Neural progenitor cell (in vitro differentiated cells): ENCODE results near the gene GSAP. TPM values are rescaled to one million over a fixed set of nuclear protein-coding genes. Genes with fewer than 3 reads are reported as not detected.

Experiments
- DNase-seq: peaks from one replicate; pipeline ENCODE4 v3.0.0-alpha.2; 2016; ENCODE audit warnings: low spot score
- H2AFZ ChIP-seq: fragments of 200-600 bp; sonication (generic); replicated peaks from 2 replicates; pipeline ENCODE4 v1.6.1; 2016; ENCODE audit warnings: antibody characterized with exemption
- H3F3A ChIP-seq: fragments of 200-600 bp; sonication (generic); 2 replicates; pipeline ENCODE4 v1.6.1; 2016; ENCODE audit warnings: antibody characterized with exemption, low read depth
- H3K27ac ChIP-seq: fragments of 200-600 bp; sonication (generic); 2 replicates; pipeline ENCODE4 v1.5.1; 2016; ENCODE audit warnings: mild to moderate bottlenecking
- H3K27me3 ChIP-seq: fragments of 200-600 bp; sonication (generic); 2 replicates; pipeline ENCODE4 v1.6.1; 2016; ENCODE audit warnings: mild to moderate bottlenecking, moderate library complexity
- H3K36me3 ChIP-seq: fragments of 200-600 bp; sonication (generic); 2 replicates; pipeline ENCODE4 v1.5.1; 2016
- H3K4me1 ChIP-seq: fragments of 200-600 bp; sonication (generic); 2 replicates; pipeline ENCODE4 v1.6.1; 2016; ENCODE audit warnings: mixed run types
- H3K4me2 ChIP-seq: fragments of 200-600 bp; sonication (generic); 2 replicates; pipeline ENCODE4 v1.6.1; 2016
- H3K4me3 ChIP-seq: fragments of 200-600 bp; sonication (generic); 2 replicates; pipeline ENCODE4 v1.5.1; 2016
- H3K79me2 ChIP-seq: fragments of 200-600 bp; sonication (generic); 2 replicates; pipeline ENCODE4 v1.6.1; 2016; ENCODE audit warnings: low read depth
- H3K9ac ChIP-seq: fragments of 200-600 bp; sonication (generic); 2 replicates; pipeline ENCODE4 v1.6.1; 2016
- H3K9me3 ChIP-seq: fragments of 200-600 bp; sonication (generic); 2 replicates; pipeline ENCODE4 v1.5.1; 2016; ENCODE audit warnings: low read depth
- H4K20me1 ChIP-seq: fragments of 200-600 bp; sonication (generic); 2 replicates; pipeline ENCODE4 v1.6.1; 2016; ENCODE audit warnings: low read depth
- H3K27ac Mint-ChIP-seq: 3 replicates; pipeline ENCODE4 v1.8.0; 2021; ENCODE audit warnings: mixed read lengths
- H3K27me3 Mint-ChIP-seq: 2 replicates; pipeline ENCODE4 v1.8.0; 2022; ENCODE audit warnings: low read depth, mild to moderate bottlenecking, inconsistent platforms, moderate library complexity, mixed read lengths; ENCODE audit not compliant: insufficient read depth
- H3K36me3 Mint-ChIP-seq: 3 replicates; pipeline ENCODE4 v1.8.0; 2021; ENCODE audit warnings: mixed read lengths
- H3K4me1 Mint-ChIP-seq: 3 replicates; pipeline ENCODE4 v1.8.0; 2021; ENCODE audit warnings: mixed read lengths
- H3K4me3 Mint-ChIP-seq: 3 replicates; pipeline ENCODE4 v1.8.0; 2021; ENCODE audit warnings: mild to moderate bottlenecking, moderate library complexity, mixed read lengths
- H3K9me3 Mint-ChIP-seq: 3 replicates; pipeline ENCODE4 v1.8.0; 2020; ENCODE audit warnings: mixed read lengths
- EZH2 ChIP-seq: fragments of 200-600 bp; sonication (generic); IDR thresholded peaks from 2 replicates; pipeline ENCODE4 v1.6.1; 2017; ENCODE audit warnings: antibody characterized with exemption, mild to moderate bottlenecking, moderate library complexity
- EZH2phosphoT487 ChIP-seq: fragments of 200-600 bp; sonication (generic); IDR thresholded peaks from 2 replicates; pipeline ENCODE4 v1.6.1; 2017; ENCODE audit warnings: antibody characterized with exemption
- total RNA-seq: library from RNA; depleted of rRNA; stranded (reverse); fragments of >200 nt; gene quantifications from 2 replicates; pipeline ENCODE4 v1.2.3, GENCODE V29; 2015; ENCODE audit warnings: low replicate concordance
- TF ChIP-seq, protein P1 (sequence below): fragments of 200-600 bp; sonication (generic); IDR thresholded peaks from 2 replicates; pipeline ENCODE4 v1.5.1; 2017; ENCODE audit warnings: antibody characterized with exemption, mild to moderate bottlenecking

GSAP gene
- total RNA-seq, 1 donor from 2014 or later, result 2.6 TPM

DNA sequence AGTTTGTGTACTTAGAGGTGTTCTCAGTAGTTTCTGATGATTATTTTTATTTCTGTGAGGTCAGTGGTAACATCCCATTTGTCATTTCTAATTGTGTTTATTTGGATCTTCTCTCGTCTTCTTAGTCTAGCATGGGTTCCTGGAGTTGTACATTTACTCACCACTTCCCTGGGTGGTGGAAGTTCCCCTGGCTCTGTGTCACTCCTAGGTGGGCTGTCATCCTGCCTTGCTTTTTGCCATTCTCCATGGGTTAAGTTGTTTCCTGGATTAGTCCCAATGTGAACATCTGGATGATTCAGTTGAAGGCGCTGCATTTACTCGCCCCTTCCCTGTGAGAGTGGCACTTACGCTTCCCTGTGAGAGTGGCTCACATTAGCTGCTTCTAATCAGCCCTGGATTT lies 48.2 kb downstream of the GSAP start:
- H4K20me1 ChIP-seq, result no peaks in the 10 kb centered on the region
- H3K4me3 Mint-ChIP-seq, result no peak overlapping the region

DNA sequence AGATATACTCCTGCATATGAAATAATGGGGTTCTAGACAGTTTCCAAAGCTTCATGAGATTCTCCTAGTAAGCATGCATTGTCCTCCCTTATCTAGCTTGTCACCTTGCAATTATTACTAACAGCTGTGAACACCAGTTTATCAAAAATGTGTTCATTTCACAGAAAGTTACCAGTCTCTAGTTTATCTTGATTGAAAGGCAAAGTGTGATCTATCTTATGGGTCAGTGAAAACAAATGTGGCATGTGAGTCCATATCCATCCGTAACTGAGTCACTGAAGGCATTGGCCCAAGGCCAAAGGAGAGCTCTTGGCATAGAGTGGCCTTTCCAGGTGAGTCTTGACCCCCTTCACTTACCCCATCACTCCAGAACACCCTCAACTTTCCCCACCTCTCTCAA lies 53.2 kb downstream of the GSAP start:
- Histone ChIP-seq H4K20me1 (no peaks in the 10 kb centered on the region), H3K4me3 (no peak overlapping the region), H3K4me1 (no peaks in the 10 kb centered on the region), H3K4me2 (no peak overlapping the region), H3K79me2 (no peaks in the 10 kb centered on the region), H3K36me3 (no peaks in the 10 kb centered on the region), H2AFZ (no peak overlapping the region), H3F3A (no peaks in the 10 kb centered on the region), H3K27me3 (no peaks in the 10 kb centered on the region), H3K27ac (no peak overlapping the region), H3K9ac (no peak overlapping the region), H3K9me3 (no peaks in the 10 kb centered on the region)
- DNase-seq, result no peak
- no peaks in the 10 kb centered on the region for H3K4me1 Mint-ChIP-seq
- no peak for TF ChIP-seq EZH2phosphoT487
- TF ChIP-seq EZH2, result no peak
- TF ChIP-seq, protein P1, sequence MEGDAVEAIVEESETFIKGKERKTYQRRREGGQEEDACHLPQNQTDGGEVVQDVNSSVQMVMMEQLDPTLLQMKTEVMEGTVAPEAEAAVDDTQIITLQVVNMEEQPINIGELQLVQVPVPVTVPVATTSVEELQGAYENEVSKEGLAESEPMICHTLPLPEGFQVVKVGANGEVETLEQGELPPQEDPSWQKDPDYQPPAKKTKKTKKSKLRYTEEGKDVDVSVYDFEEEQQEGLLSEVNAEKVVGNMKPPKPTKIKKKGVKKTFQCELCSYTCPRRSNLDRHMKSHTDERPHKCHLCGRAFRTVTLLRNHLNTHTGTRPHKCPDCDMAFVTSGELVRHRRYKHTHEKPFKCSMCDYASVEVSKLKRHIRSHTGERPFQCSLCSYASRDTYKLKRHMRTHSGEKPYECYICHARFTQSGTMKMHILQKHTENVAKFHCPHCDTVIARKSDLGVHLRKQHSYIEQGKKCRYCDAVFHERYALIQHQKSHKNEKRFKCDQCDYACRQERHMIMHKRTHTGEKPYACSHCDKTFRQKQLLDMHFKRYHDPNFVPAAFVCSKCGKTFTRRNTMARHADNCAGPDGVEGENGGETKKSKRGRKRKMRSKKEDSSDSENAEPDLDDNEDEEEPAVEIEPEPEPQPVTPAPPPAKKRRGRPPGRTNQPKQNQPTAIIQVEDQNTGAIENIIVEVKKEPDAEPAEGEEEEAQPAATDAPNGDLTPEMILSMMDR, result no peak
- no peaks in the 10 kb centered on the region for H3K27me3 Mint-ChIP-seq
- peaks cover 4% of the 10 kb centered on the region for H3K36me3 Mint-ChIP-seq
- no peak overlapping the region for H3K27ac Mint-ChIP-seq
- no peak overlapping the region for H3K4me3 Mint-ChIP-seq
- peaks cover 9% of the 10 kb centered on the region for H3K9me3 Mint-ChIP-seq

More for the DNA sequence above, 48.2 kb downstream of the GSAP start:
- no peaks in the 10 kb centered on the region for H3K4me1 Mint-ChIP-seq
- Histone ChIP-seq H3F3A (no peaks in the 10 kb centered on the region), H3K27me3 (no peaks in the 10 kb centered on the region), H3K4me3 (no peak overlapping the region), H3K36me3 (no peaks in the 10 kb centered on the region), H3K27ac (no peak overlapping the region), H2AFZ (no peak overlapping the region), H3K9ac (no peak overlapping the region), H3K4me1 (no peaks in the 10 kb centered on the region), H3K4me2 (no peak overlapping the region), H3K79me2 (no peaks in the 10 kb centered on the region), H3K9me3 (no peaks in the 10 kb centered on the region)
- H3K9me3 Mint-ChIP-seq, result peaks cover 9% of the 10 kb centered on the region
- H3K27me3 Mint-ChIP-seq, result no peaks in the 10 kb centered on the region
- H3K27ac Mint-ChIP-seq, result no peak overlapping the region
- no peak for TF ChIP-seq EZH2
- no peak for TF ChIP-seq EZH2phosphoT487
- TF ChIP-seq, protein P1, result no peak
- peaks cover 4% of the 10 kb centered on the region for H3K36me3 Mint-ChIP-seq
- DNase-seq, result no peak

DNA sequence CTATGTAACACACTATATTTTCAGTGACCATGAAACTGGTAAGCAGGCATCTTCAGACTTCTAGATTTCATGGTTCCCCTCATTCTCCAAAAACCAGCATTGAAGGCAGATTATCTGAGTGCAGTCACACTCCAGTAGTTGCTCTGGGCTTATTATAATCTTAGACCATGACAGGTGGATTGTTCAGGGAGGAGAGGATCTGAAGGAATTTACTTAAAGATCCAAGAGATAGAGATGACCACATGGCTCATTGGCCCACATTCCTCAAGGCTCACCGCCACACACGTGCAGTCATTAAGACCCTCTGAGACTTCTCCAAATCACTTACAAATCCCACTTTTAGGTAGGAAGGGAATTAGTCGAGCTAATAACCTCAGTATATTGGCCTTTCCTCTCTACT lies 55.2 kb downstream of the GSAP start:
- Mint-ChIP-seq H3K27me3 (no peaks in the 10 kb centered on the region), H3K4me1 (no peaks in the 10 kb centered on the region), H3K27ac (no peak overlapping the region), H3K4me3 (no peak overlapping the region), H3K36me3 (no peaks in the 10 kb centered on the region), H3K9me3 (peaks cover 2% of the 10 kb centered on the region)
- Histone ChIP-seq H3F3A (no peaks in the 10 kb centered on the region), H2AFZ (no peak overlapping the region), H4K20me1 (no peaks in the 10 kb centered on the region), H3K79me2 (no peaks in the 10 kb centered on the region), H3K9me3 (no peaks in the 10 kb centered on the region), H3K9ac (no peak overlapping the region), H3K4me3 (no peak overlapping the region), H3K4me2 (no peak overlapping the region), H3K36me3 (no peaks in the 10 kb centered on the region), H3K27me3 (no peaks in the 10 kb centered on the region), H3K4me1 (no peaks in the 10 kb centered on the region), H3K27ac (no peak overlapping the region)
- no peak for DNase-seq
- TF ChIP-seq, protein P1, result no peak
- TF ChIP-seq EZH2, result no peak
- TF ChIP-seq EZH2phosphoT487, result no peak
